Spleen (tissue), 7 donors: Measurements from ENCODE around the gene PLS3.

ENCODE experiments used
- POLR2AphosphoS5 ChIP-seq, 3 donors: sonication (generic); formaldehyde crosslinking; IDR thresholded peaks; one replicate each; pipeline ENCODE4 v1.5.1; 2017; ENCODE audit warnings: antibody characterized with exemption in 3 of 3
- TF ChIP-seq, protein P1 (sequence below), 11 experiments: fragments of 200-600 bp in 7 of 11; fragments of 450-650 bp in 4 of 11; sonication (generic) in 4 of 11; IDR thresholded peaks in 8 of 11; conservative IDR thresholded peaks in 3 of 11; 1 replicate in 7 of 11; 2 replicates in 4 of 11; pipeline versions ENCODE4 v1.4.0 to v1.8.0; 2016 to 2021; ENCODE audit warnings: antibody characterized with exemption in 11 of 11, inconsistent platforms in 4 of 11, mild to moderate bottlenecking in 1 of 11
- donor health status: DM: no; HTN: no; CAD: no; lungs with moderate emphysema.
- donor health status: DM: no; HTN: no; CAD: no.
- donor health status: DM: no; HTN: no; CAD: no.

DNA sequence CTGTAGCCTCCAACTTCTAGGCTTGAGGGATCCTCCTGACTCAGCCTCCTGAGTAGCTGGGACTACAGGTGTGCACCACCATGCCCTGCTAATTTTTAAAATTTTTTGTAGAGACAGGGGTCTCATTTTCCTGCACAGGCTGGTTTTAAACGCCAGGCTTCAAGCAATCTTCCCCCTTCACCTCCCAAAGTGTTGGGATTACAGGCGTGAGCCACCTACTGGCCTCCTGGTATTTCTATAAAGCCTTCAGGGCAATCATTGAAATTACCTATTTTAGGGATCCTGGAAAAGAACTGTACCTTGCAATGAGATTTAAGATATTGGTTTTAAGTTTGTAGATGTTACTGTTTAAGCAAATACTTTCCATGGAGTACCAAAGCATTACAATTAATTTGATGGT, 13.5 kb upstream of the PLS3 start:
- no peak for TF ChIP-seq POLR2AphosphoS5 (IDR thresholded peaks at IDR 0.05)
- TF ChIP-seq, protein P1, sequence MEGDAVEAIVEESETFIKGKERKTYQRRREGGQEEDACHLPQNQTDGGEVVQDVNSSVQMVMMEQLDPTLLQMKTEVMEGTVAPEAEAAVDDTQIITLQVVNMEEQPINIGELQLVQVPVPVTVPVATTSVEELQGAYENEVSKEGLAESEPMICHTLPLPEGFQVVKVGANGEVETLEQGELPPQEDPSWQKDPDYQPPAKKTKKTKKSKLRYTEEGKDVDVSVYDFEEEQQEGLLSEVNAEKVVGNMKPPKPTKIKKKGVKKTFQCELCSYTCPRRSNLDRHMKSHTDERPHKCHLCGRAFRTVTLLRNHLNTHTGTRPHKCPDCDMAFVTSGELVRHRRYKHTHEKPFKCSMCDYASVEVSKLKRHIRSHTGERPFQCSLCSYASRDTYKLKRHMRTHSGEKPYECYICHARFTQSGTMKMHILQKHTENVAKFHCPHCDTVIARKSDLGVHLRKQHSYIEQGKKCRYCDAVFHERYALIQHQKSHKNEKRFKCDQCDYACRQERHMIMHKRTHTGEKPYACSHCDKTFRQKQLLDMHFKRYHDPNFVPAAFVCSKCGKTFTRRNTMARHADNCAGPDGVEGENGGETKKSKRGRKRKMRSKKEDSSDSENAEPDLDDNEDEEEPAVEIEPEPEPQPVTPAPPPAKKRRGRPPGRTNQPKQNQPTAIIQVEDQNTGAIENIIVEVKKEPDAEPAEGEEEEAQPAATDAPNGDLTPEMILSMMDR (IDR thresholded peaks at IDR 0.05 in 8 of 11, conservative IDR thresholded peaks at IDR 0.05 in 3 of 11) = no peak
